Endodermal cell (in vitro differentiated cells): ENCODE measurements around the gene AGPS. TPM values are rescaled to one million over a fixed set of nuclear protein-coding genes. Genes with fewer than 3 reads are reported as not detected.

Experiments used
- DNase-seq: peaks from one replicate; pipeline ENCODE4 v3.0.0-alpha.2; 2017
- H3K27ac ChIP-seq: 2 replicates; pipeline ENCODE4 v1.5.1; 2013; ENCODE audit warnings: mild to moderate bottlenecking, low read depth, low read length, moderate library complexity
- H3K27me3 ChIP-seq: 2 replicates; pipeline ENCODE4 v1.6.1; 2013; ENCODE audit warnings: mild to moderate bottlenecking, low read length, moderate library complexity; ENCODE audit not compliant: insufficient read depth, control insufficient read depth, poor library complexity, severe bottlenecking
- H3K36me3 ChIP-seq: 2 replicates; pipeline ENCODE4 v1.7.0; 2013; ENCODE audit warnings: mild to moderate bottlenecking, low read length, moderate library complexity; ENCODE audit not compliant: control insufficient read depth, insufficient read depth
- H3K4me1 ChIP-seq: one replicate; pipeline ENCODE4 v1.7.0; 2013; ENCODE audit warnings: low read length; ENCODE audit not compliant: control insufficient read depth, insufficient read depth
- H3K4me3 ChIP-seq: 2 replicates; pipeline ENCODE4 v1.5.1; 2013; ENCODE audit warnings: mild to moderate bottlenecking, low read length, moderate library complexity
- H3K9ac ChIP-seq: 2 replicates; pipeline ENCODE4 v1.6.1; 2013; ENCODE audit warnings: mild to moderate bottlenecking, low read length, moderate library complexity; ENCODE audit not compliant: poor library complexity, severe bottlenecking; ENCODE audit errors: extremely low read depth
- H3K9me3 ChIP-seq: 2 replicates; pipeline ENCODE4 v1.6.1; 2013; ENCODE audit warnings: mild to moderate bottlenecking, low read length, moderate library complexity; ENCODE audit not compliant: control insufficient read depth
- H3K27ac Mint-ChIP-seq: 2 replicates; pipeline ENCODE4 v1.8.0; 2020; ENCODE audit warnings: mixed read lengths
- H3K27me3 Mint-ChIP-seq: 2 replicates; pipeline ENCODE4 v1.8.0; 2021; ENCODE audit warnings: mild to moderate bottlenecking, mixed read lengths; ENCODE audit not compliant: insufficient read depth
- H3K36me3 Mint-ChIP-seq: 2 replicates; pipeline ENCODE4 v1.8.0; 2020; ENCODE audit warnings: low read depth, mixed read lengths
- H3K4me1 Mint-ChIP-seq: 2 replicates; pipeline ENCODE4 v1.8.0; 2020; ENCODE audit warnings: mixed read lengths
- H3K4me3 Mint-ChIP-seq: 2 replicates; pipeline ENCODE4 v1.8.0; 2020; ENCODE audit warnings: mild to moderate bottlenecking, moderate library complexity, mixed read lengths
- H3K9me3 Mint-ChIP-seq: 2 replicates; pipeline ENCODE4 v1.8.0; 2020; ENCODE audit warnings: mild to moderate bottlenecking, mixed read lengths
- WGBS, 2 experiments: methylation state at CpG; one replicate each; pipeline versions ENCODE4 v1.1.5 to v1.1.7; 2013; ENCODE audit warnings: missing lambda C conversion rate in 2 of 2, mixed read lengths in 1 of 2; ENCODE audit not compliant: insufficient coverage in 1 of 2, insufficient read length in 1 of 2; 5-methylcytosine and 5-hydroxymethylcytosine counted together
- total RNA-seq, 2 donors: library from RNA; stranded (reverse); fragmentation: NEBNext Ultra II Directional in 1 of 2; extraction: Animal tissue kit (Norgen Biotek cat#: 25700) in 1 of 2; gene quantifications; 2 replicates in 1 of 2; 3 replicates in 1 of 2; pipeline ENCODE4 v1.2.1, GENCODE V29; 2021
- TF ChIP-seq, protein P1 (sequence below): fragments of 200-600 bp; sonication (generic); conservative IDR thresholded peaks from 2 replicates; pipeline ENCODE4 v1.5.0; 2021; ENCODE audit warnings: antibody characterized with exemption, mild to moderate bottlenecking

The AGPS gene
- total RNA-seq, 2 donors from 2014 or later: 76.8 to 86.1 TPM

DNA sequence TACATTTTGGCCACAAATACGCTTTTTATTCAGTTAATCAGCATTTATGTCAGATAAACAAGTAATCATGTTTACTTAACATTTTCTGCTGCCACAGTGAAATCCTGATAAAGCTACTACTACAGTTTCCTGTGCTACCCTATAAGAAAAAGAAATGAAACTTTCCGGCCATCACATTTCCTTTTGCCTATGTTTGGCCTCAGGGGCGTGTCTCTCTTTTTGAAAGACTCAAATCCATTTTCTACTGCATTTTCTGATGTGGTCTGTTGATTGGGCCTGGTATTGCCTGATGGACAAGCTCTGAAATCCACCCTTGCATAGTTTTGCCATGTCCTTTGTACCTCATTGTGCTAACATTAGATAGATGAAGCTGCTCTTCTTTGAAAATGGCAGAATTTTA, 152.6 kb downstream of the AGPS start:
- no peak overlapping the region for H3K27ac ChIP-seq
- no peak for DNase-seq
- peaks cover 26% of the 10 kb centered on the region for H3K9me3 Mint-ChIP-seq
- TF ChIP-seq, protein P1, sequence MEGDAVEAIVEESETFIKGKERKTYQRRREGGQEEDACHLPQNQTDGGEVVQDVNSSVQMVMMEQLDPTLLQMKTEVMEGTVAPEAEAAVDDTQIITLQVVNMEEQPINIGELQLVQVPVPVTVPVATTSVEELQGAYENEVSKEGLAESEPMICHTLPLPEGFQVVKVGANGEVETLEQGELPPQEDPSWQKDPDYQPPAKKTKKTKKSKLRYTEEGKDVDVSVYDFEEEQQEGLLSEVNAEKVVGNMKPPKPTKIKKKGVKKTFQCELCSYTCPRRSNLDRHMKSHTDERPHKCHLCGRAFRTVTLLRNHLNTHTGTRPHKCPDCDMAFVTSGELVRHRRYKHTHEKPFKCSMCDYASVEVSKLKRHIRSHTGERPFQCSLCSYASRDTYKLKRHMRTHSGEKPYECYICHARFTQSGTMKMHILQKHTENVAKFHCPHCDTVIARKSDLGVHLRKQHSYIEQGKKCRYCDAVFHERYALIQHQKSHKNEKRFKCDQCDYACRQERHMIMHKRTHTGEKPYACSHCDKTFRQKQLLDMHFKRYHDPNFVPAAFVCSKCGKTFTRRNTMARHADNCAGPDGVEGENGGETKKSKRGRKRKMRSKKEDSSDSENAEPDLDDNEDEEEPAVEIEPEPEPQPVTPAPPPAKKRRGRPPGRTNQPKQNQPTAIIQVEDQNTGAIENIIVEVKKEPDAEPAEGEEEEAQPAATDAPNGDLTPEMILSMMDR: no peak
- peaks cover 13% of the 10 kb centered on the region for H3K36me3 ChIP-seq
- no peaks in the 10 kb centered on the region for H3K4me1 ChIP-seq
- no peak overlapping the region for H3K27ac Mint-ChIP-seq
- H3K27me3 Mint-ChIP-seq: no peaks in the 10 kb centered on the region
- H3K4me1 Mint-ChIP-seq: peaks cover 7% of the 10 kb centered on the region
- no peak overlapping the region for H3K9ac ChIP-seq
- H3K27me3 ChIP-seq: no peaks in the 10 kb centered on the region
- peaks cover 41% of the 10 kb centered on the region for H3K36me3 Mint-ChIP-seq
- peaks cover 39% of the 10 kb centered on the region for H3K9me3 ChIP-seq
- H3K4me3 ChIP-seq: no peak overlapping the region
- H3K4me3 Mint-ChIP-seq: no peak overlapping the region
- WGBS, 2 experiments: 90 to 92% methylated on average over 2 to 3 of the region's 3 CpGs

DNA sequence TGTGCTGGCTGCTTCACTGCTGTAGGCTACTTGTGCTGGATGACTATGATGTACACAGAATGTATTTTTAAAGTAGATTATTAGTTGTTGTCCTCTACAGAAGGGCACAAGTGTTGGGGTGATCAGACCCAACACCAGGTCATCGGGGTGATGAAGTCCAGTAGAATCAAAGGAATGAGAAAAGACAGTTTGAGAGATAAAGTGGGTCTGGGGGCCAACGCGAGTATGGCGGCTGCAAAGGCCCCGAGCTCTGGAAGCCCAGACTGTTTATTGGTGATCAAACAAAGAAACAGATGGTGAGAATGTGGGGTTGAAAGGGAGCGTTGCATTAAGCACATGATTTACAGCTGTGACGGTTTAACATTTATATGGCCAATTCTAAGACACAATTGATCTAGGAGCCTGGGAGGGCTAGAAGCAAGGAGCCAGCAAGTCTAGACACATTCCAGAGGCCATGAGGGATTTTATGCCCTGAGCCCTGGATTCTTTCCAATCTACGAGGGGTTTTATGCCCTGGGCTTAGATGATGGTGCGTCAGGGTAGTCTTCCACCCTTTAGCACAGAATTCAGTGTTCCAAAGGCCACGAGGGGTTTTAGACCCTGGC, 153.5 kb downstream of the AGPS start:
- DNase-seq: no peak
- peaks cover 10% of the 10 kb centered on the region for H3K36me3 ChIP-seq
- no peak overlapping the region for H3K4me3 Mint-ChIP-seq
- H3K4me1 ChIP-seq: no peaks in the 10 kb centered on the region
- H3K4me3 ChIP-seq: no peak overlapping the region
- peaks cover 41% of the 10 kb centered on the region for H3K36me3 Mint-ChIP-seq
- H3K9me3 ChIP-seq: peaks cover 39% of the 10 kb centered on the region
- no peaks in the 10 kb centered on the region for H3K27me3 ChIP-seq
- H3K27ac ChIP-seq: no peak overlapping the region
- TF ChIP-seq, protein P1: no peak
- H3K9me3 Mint-ChIP-seq: peaks cover 26% of the 10 kb centered on the region
- WGBS, 2 experiments: 96% methylated on average over 10 of the region's 10 CpGs
- no peak overlapping the region for H3K9ac ChIP-seq
- H3K27me3 Mint-ChIP-seq: no peaks in the 10 kb centered on the region
- no peak overlapping the region for H3K27ac Mint-ChIP-seq
- peaks cover 7% of the 10 kb centered on the region for H3K4me1 Mint-ChIP-seq

DNA sequence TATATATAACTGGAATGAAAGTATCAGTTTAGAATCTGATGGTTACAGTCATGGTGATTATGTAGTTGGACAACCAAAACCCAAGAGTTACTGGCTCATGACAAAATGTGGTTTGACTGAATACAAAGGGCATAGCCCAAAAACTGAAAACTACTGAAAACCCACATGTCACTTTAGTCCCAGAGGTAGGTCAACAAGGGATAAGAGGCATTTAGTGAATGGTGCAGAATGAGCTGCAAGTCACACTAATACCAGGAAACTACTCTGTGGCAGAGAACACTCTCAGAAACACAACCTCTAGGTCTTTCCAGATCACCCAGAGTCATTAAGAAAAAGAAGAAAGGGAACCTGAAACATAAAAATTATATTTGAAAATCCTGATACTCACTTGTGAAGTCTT, 154.5 kb downstream of the AGPS start:
- Histone ChIP-seq H3K36me3 (peaks cover 10% of the 10 kb centered on the region), H3K27me3 (no peaks in the 10 kb centered on the region), H3K9me3 (peaks cover 39% of the 10 kb centered on the region), H3K4me1 (no peaks in the 10 kb centered on the region), H3K9ac (no peak overlapping the region), H3K27ac (no peak overlapping the region), H3K4me3 (no peak overlapping the region)
- Mint-ChIP-seq H3K4me1 (peaks cover 7% of the 10 kb centered on the region), H3K36me3 (peaks cover 43% of the 10 kb centered on the region), H3K27ac (no peak overlapping the region), H3K9me3 (peaks cover 26% of the 10 kb centered on the region), H3K27me3 (no peaks in the 10 kb centered on the region), H3K4me3 (no peak overlapping the region)
- TF ChIP-seq, protein P1: no peak
- no peak for DNase-seq
